RWPE1 (cell line): ENCODE measurements around the gene PEX19.

Experiments used
- CTCF ChIA-PET: fragments of 350-600 bp; sonication (Branson Sonifier 250); formaldehyde crosslinking; extraction: SDS; loops from one replicate; lab custom pipeline; 2021; lab: Yijun Ruan, JAX
- POLR2A ChIA-PET: fragments of 400-600 bp; formaldehyde crosslinking; extraction: SDS; loops from one replicate; lab custom pipeline; 2020; ENCODE audit warnings: antibody characterized with exemption; ENCODE audit not compliant: low non-redundant PET; lab: Yijun Ruan, JAX
- DNase-seq: peaks from one replicate; pipeline ENCODE4 v3.0.0; 2012; ENCODE audit warnings: low spot score
- H3K27ac ChIP-seq: fragments of 450-650 bp; 2 replicates; pipeline ENCODE4 v1.5.1; 2017
- CTCF ChIP-seq: fragments of 450-650 bp; conservative IDR thresholded peaks from 2 replicates; pipeline ENCODE4 v1.5.1; 2017; ENCODE audit warnings: low read depth, mild to moderate bottlenecking

PEX19 gene

DNA sequence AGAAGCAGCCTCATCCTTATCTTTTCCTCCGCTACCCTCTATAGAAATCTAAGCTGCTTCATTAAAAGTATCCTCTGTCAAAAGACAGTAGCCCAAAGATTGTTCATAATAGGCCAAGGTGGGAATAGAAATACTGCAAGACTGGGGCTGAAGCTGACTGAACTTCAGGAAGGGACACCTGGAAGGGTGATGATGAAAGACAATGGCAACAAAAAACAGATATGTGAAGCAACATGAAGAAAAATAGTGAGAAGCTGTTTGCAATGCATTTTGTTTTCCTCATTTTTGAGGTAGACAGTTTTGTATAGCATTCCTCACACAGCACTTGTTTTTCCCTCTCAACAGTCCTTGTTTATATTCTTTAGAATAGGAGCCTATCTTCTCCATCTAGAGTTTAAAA is 39.5 kb downstream of the PEX19 start:
- no peak overlapping the region for H3K27ac ChIP-seq
- POLR2A ChIA-PET: no interaction called here
- DNase-seq: no peak
- TF ChIP-seq CTCF: no peak
- CTCF ChIA-PET: interaction anchor here (0.6 to 0.7 kb wide), 3 partner anchors 20 to 327 kb away, joined by 3 to 6 read pairs (median 3); no protein-coding TSS in a partner anchor

DNA sequence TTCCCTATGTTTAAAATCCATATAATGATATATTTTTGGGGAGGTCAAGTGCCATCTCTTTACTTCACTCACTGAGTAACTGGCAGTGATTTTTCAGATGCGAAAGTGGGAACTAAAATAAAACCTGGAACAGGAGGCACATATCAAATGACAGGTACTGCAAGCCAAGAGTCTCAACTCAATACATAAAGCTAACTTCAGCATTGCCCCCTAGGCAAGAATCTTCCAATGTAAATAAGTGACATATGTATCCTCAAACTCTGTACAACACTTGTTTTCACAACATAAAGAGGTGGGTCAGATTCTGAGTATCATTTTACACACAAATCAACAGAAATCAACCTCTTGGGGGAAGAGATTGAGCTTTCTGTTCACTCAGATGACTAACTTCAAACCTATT is 40.7 kb downstream of the PEX19 start:
- TF ChIP-seq CTCF: no peak
- ChIA-PET POLR2A (no interaction called here), CTCF (interaction anchor here (0.7 to 1.6 kb wide), 5 partner anchors 8 to 144 kb away, joined by 3 to 6 read pairs (median 4); no protein-coding TSS in a partner anchor)
- H3K27ac ChIP-seq: no peak overlapping the region
- DNase-seq: no peak

DNA sequence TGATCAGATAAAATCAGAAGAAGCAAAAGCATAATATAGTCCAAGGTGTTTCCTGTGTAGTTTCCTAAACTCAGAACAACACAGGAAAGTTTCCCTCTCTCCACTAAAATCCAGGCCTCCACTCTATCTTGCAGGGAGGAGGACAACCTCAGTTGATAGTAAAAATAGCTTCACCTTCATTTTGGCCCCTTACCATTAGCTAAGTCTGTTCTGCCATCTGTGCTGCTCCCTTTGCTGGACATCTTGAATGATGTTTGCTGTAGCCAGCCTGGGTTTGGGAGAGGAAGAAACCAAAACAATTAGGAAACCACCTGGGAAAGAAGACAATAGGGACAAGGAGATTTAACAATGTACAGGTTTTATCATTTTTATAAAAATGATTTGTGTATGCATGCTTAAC is 41.2 kb downstream of the PEX19 start:
- no peak for TF ChIP-seq CTCF
- DNase-seq: no peak
- ChIA-PET POLR2A (no interaction called here), CTCF (interaction anchor here (0.7 to 1.6 kb wide), 5 partner anchors 8 to 143 kb away, joined by 3 to 6 read pairs (median 4); no protein-coding TSS in a partner anchor)
- H3K27ac ChIP-seq: no peak overlapping the region

GRCh38 chr1:160239582-160240299 is 45.2 kb downstream of the PEX19 start:
- CTCF ChIA-PET: interaction anchor here (0.7 to 3.2 kb wide), 4 partner anchors 12 to 161 kb away, joined by 3 to 12 read pairs (median 4); no protein-coding TSS in a partner anchor
- TF ChIP-seq CTCF: no peak
- DNase-seq: no peak
- POLR2A ChIA-PET: no interaction called here
- H3K27ac ChIP-seq: no peak overlapping the region

DNA sequence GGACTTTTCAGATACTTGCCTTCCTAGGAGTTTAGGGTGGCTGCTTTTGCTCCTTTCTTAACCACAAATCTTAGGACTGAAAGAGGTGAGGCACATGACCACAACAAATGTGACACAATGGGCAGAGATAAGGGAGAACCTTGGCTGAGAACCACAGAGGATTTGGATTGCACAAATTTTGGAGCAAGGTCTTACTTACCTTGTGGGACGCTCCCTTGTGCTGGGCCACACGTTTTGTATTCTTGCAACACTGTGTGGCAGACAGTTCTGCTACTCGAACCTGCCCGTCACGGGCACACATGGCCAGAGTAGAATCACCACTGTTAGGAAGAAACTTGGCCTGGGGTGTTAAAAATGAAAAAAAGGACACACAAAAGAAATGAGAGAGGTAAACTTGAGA is 46.5 kb downstream of the PEX19 start:
- no peak overlapping the region for H3K27ac ChIP-seq
- POLR2A ChIA-PET: no interaction called here
- CTCF ChIA-PET: interaction anchor here (0.6 to 3.2 kb wide), 3 partner anchors 13 to 108 kb away, joined by 4 to 12 read pairs (median 6); no protein-coding TSS in a partner anchor

DNA sequence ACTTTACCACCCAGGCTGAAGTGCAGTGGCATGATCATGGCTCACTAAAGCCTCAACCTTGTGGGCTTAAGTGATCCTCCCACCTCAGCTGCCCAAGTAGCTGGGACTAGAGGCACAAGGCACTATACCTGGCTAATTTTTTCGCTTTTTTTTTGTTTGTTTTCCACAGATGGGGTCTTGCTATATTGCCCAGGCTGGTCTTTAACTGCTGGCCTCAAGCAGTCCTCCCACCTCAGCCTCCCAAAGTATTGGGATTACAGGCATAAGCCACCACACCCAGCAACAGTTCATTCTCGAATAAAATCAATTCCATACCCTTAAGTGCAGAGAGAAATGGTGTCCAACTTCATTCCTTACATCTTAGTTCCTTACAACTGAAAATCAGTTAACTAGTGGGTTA is 47.4 kb downstream of the PEX19 start:
- POLR2A ChIA-PET: no interaction called here
- no peak for DNase-seq
- TF ChIP-seq CTCF: no peak
- CTCF ChIA-PET: interaction anchor here (3.2 kb wide), 1 partner anchor 15 kb away, joined by 12 read pairs; no protein-coding TSS in a partner anchor
- H3K27ac ChIP-seq: no peak overlapping the region

More for the DNA sequence above, 46.5 kb downstream of the PEX19 start:
- TF ChIP-seq CTCF: no peak
- DNase-seq: no peak
